GM12891 (cell line): ENCODE measurements around the gene ARHGAP26.

Source experiments
- POLR2A ChIP-seq: IDR thresholded peaks from 2 replicates; pipeline ENCODE4 v1.6.1; 2011; ENCODE audit warnings: low read depth, low read length, control low read depth
- POLR2AphosphoS5 ChIP-seq: IDR thresholded peaks from 2 replicates; pipeline ENCODE4 v1.6.1; 2011; ENCODE audit warnings: low read depth, low read length, control low read depth
- SPI1 ChIP-seq: IDR thresholded peaks from 2 replicates; pipeline ENCODE4 v1.6.1; 2011; ENCODE audit warnings: low read depth, low read length, control low read depth
- TAF1 ChIP-seq: IDR thresholded peaks from 2 replicates; pipeline ENCODE4 v1.6.1; 2011; ENCODE audit warnings: low read depth, low read length, control low read depth

DNA sequence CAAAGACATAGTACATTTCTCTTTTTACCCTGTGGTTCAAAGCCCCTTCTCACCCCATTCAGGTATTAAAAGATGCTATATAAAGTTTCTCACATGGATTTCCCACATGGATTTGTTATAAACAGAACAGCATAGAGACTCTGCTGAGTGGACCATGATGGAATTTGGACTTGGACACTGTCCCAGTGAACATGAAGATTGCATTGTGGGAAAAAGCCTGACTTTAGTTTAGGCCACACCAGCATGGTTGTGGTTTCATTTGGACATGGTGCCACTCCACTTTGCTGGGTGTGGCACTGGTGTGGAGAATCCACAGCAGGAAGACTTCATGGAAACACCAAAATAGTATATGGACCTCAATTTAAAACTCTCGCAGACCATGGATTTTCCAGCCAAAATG lies 124.6 kb downstream of the ARHGAP26 start:
- TF ChIP-seq POLR2AphosphoS5, result no peak
- no peak for TF ChIP-seq POLR2A
- no peak for TF ChIP-seq SPI1
- no peak for TF ChIP-seq TAF1
